Fibroblast of the aortic adventitia (primary cell): ENCODE data around the gene AGPAT3. TPM values are rescaled to one million over a fixed set of nuclear protein-coding genes. Genes with fewer than 3 reads are reported as not detected.

Source experiments
- DNase-seq: peaks from one replicate; pipeline ENCODE4 v3.0.0-alpha.2; 2010; ENCODE audit warnings: low read depth
- H3K4me3 ChIP-seq: 2 replicates; pipeline ENCODE4 v1.5.1; 2011; ENCODE audit warnings: low read depth, mild to moderate bottlenecking, control low read depth, low read length, moderate library complexity
- CTCF ChIP-seq: IDR thresholded peaks from 2 replicates; pipeline ENCODE4 v1.5.1; 2011; ENCODE audit warnings: mild to moderate bottlenecking, low read length, control low read depth, inconsistent platforms; ENCODE audit not compliant: insufficient read depth
- total RNA-seq: library from RNA; depleted of rRNA; stranded (reverse); fragments of >200 nt; gene quantifications from 2 replicates; pipeline ENCODE4 v1.2.3, GENCODE V29; 2012; ENCODE audit warnings: low replicate concordance

The AGPAT3 gene
- total RNA-seq, 1 donor = 29.0 TPM

- TF ChIP-seq CTCF = no peak
- no peak overlapping the region for H3K4me3 ChIP-seq
- DNase-seq = no peak
Observed at GRCh38 chr21:43979654-43980053, 114.6 kb downstream of the AGPAT3 start.

- no peak for TF ChIP-seq CTCF
- no peak for DNase-seq
- H3K4me3 ChIP-seq = no peak overlapping the region
Observed at GRCh38 chr21:43981151-43981870, 116.3 kb downstream of the AGPAT3 start.

GRCh38 chr21:43981871-43982210 is 116.8 kb downstream of the AGPAT3 start:
- TF ChIP-seq CTCF = no peak
- DNase-seq = no peak
- H3K4me3 ChIP-seq = no peak overlapping the region

GRCh38 chr21:43982489-43983078 is 117.6 kb downstream of the AGPAT3 start:
- H3K4me3 ChIP-seq = no peak overlapping the region
- DNase-seq = no peak
- no peak for TF ChIP-seq CTCF

- no peak overlapping the region for H3K4me3 ChIP-seq
- no peak for DNase-seq
- no peak for TF ChIP-seq CTCF
Observed at GRCh38 chr21:43983390-43983789, 118.4 kb downstream of the AGPAT3 start.

GRCh38 chr21:43983860-43984420 is 118.9 kb downstream of the AGPAT3 start:
- TF ChIP-seq CTCF = no peak
- no peak for DNase-seq
- no peak overlapping the region for H3K4me3 ChIP-seq
